ENCODE data around the gene CACNA1H.

CACNA1H gene

GRCh38 chr16:1134776-1135458 is 18.0 kb upstream of the CACNA1H start:
- no peak overlapping the region for H2AFZ ChIP-seq
- no peak overlapping the region for H3K4me2 ChIP-seq (ENCODE audit: low read length)
- H3K9me3 ChIP-seq (ENCODE audit: control insufficient read depth, low read length): no peaks in the 10 kb centered on the region
- no peak overlapping the region for H3K9ac ChIP-seq
- H3K27ac ChIP-seq: no peak overlapping the region
- no peaks in the 10 kb centered on the region for H3K27me3 ChIP-seq (ENCODE audit: control insufficient read depth, insufficient read depth, low read length)
- no peak for TF ChIP-seq CTCF (IDR thresholded peaks at IDR 0.05)
- no peaks in the 10 kb centered on the region for H3K79me2 ChIP-seq
- no peaks in the 10 kb centered on the region for H3K36me3 ChIP-seq (ENCODE audit: control insufficient read depth, insufficient read depth, low read length)
- no peak overlapping the region for H3K4me3 ChIP-seq (ENCODE audit: low read depth, low read length)
- no peaks in the 10 kb centered on the region for H3K4me1 ChIP-seq

- Histone ChIP-seq H3K79me2 (no peaks in the 10 kb centered on the region), H3K27ac (no peak overlapping the region), H3K9ac (no peak overlapping the region), H3K4me2 (ENCODE audit: low read length) (no peak overlapping the region), H2AFZ (no peak overlapping the region), H3K36me3 (ENCODE audit: control insufficient read depth, insufficient read depth, low read length) (no peaks in the 10 kb centered on the region), H3K4me3 (ENCODE audit: low read depth, low read length) (no peak overlapping the region), H3K4me1 (no peaks in the 10 kb centered on the region), H3K27me3 (ENCODE audit: control insufficient read depth, insufficient read depth, low read length) (no peaks in the 10 kb centered on the region), H3K9me3 (ENCODE audit: control insufficient read depth, low read length) (no peaks in the 10 kb centered on the region)
- TF ChIP-seq CTCF (IDR thresholded peaks at IDR 0.05): no peak
Observed at GRCh38 chr16:1135459-1135825, 17.5 kb upstream of the CACNA1H start.

GRCh38 chr16:1137604-1138003 is 15.3 kb upstream of the CACNA1H start:
- no peak for TF ChIP-seq CTCF (IDR thresholded peaks at IDR 0.05)
- H3K27me3 ChIP-seq (ENCODE audit: control insufficient read depth, insufficient read depth, low read length): no peaks in the 10 kb centered on the region

GRCh38 chr16:1140582-1141162 is 12.2 kb upstream of the CACNA1H start:
- no peak overlapping the region for H2AFZ ChIP-seq
- H3K4me3 ChIP-seq (ENCODE audit: low read depth, low read length): no peak overlapping the region
- H3K9ac ChIP-seq: no peak overlapping the region
- H3K4me2 ChIP-seq (ENCODE audit: low read length): no peak overlapping the region
- TF ChIP-seq CTCF (IDR thresholded peaks at IDR 0.05): no peak
- H3K4me1 ChIP-seq: no peaks in the 10 kb centered on the region
- no peaks in the 10 kb centered on the region for H3K27me3 ChIP-seq (ENCODE audit: control insufficient read depth, insufficient read depth, low read length)
- H3K79me2 ChIP-seq: no peaks in the 10 kb centered on the region
- no peaks in the 10 kb centered on the region for H3K36me3 ChIP-seq (ENCODE audit: control insufficient read depth, insufficient read depth, low read length)
- H3K9me3 ChIP-seq (ENCODE audit: control insufficient read depth, low read length): no peaks in the 10 kb centered on the region
- H3K27ac ChIP-seq: no peak overlapping the region

More at GRCh38 chr16:1137604-1138003, 15.3 kb upstream of the CACNA1H start:
- Histone ChIP-seq H3K4me2 (ENCODE audit: low read length) (no peak overlapping the region), H3K36me3 (ENCODE audit: control insufficient read depth, insufficient read depth, low read length) (no peaks in the 10 kb centered on the region), H3K4me1 (no peaks in the 10 kb centered on the region), H2AFZ (no peak overlapping the region), H3K9ac (no peak overlapping the region), H3K27ac (no peak overlapping the region), H3K9me3 (ENCODE audit: control insufficient read depth, low read length) (no peaks in the 10 kb centered on the region), H3K4me3 (ENCODE audit: low read depth, low read length) (no peak overlapping the region), H3K79me2 (no peaks in the 10 kb centered on the region)

- Histone ChIP-seq H3K4me3 (ENCODE audit: low read depth, low read length) (no peak overlapping the region), H3K4me1 (no peaks in the 10 kb centered on the region), H3K79me2 (no peaks in the 10 kb centered on the region), H3K4me2 (ENCODE audit: low read length) (no peak overlapping the region), H3K9ac (no peak overlapping the region), H3K9me3 (ENCODE audit: control insufficient read depth, low read length) (no peaks in the 10 kb centered on the region), H3K27ac (no peak overlapping the region), H2AFZ (no peak overlapping the region), H3K36me3 (ENCODE audit: control insufficient read depth, insufficient read depth, low read length) (no peaks in the 10 kb centered on the region), H3K27me3 (ENCODE audit: control insufficient read depth, insufficient read depth, low read length) (no peaks in the 10 kb centered on the region)
- TF ChIP-seq CTCF (IDR thresholded peaks at IDR 0.05): no peak
Observed at GRCh38 chr16:1141191-1141590, 11.7 kb upstream of the CACNA1H start.
